NK-92 (cell line): Measurements from ENCODE around the gene ROGDI.
A peak's percentile ranks its signal among the peaks of the same experiment; 100 is the strongest.

ENCODE experiments used
- DNase-seq: peaks from one replicate; lab custom pipeline; 2025; ENCODE audit not compliant: unreplicated experiment; lab: John Stamatoyannopoulos, UW

Gene ROGDI

GRCh38 chr16:4768549-4769305 lies 33.7 kb downstream of the ROGDI start:
- no peak for DNase-seq

DNA sequence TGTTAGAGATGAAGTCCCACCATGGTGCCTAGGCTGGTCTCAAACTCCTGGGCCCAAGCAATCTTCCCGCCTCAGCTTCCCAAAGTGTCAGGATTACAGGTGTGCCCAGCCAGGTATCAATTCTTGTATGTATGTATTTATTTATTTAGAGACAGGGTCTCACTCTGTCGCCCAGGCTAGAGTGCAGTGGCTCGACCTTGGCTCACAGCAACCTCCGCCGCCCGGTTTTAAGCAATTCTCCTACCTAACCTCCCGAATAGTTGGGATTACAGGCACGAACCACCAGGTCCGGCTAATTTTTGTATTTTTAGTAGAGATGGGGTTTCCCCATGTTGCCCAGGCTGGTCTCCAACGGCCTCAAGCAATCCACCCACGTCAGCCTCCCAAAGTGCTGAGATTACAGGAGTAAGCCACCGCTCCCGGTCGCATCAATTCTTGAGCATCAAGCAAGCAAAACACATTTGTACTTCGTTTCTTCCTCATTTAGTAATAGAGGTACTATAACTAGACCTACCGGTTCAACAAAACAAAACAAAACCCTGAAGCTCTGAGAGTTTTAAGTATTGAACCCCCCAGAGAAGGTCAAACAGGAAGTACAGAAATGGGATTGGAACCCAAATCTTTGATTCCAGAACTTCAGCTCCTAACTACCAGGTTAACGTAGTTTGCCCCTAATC lies 34.4 kb downstream of the ROGDI start:
- no peak for DNase-seq

DNA sequence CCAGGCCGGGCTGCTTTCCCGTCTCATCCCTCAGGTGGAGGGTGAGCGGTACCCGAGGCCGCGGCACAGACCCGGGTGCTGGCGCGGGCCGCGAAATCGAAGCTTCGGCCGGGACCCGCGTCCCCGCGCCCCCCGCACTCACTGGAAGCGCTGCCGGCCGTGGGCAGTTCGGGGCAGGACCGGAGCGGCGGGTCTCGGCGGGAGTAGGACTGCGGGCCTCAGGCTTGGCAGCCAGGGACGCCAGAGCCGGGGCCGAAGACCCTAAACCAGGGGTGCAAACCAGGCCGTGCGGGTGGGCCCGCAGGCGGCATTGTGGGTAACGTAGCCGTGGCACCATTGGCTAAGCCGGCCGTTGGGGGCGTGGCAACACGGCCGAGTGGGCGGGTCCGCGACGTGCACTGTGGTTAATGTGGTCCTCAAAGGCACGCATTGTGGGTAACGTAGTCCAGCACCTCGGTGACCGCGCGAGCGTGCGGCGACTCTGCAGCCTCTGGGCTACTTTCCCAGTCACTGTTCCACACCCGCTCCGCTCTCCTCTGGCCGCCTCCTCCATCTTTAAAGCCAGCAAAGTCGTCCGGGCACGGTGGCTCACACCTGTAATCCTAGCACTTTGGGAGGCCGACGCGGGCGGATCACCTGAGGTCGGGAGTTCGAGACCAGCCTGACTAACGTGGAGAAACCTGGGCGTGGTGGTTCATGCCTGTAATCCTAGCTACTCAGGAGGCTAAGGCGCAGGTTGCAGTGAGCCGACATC lies 35.4 kb downstream of the ROGDI start, which contains the start of gene ZNF500:
ZNF500 (minus strand) TSS at position 288 of the 754 bp plus-strand sequence. CDS start 1,184 bp downstream, outside the sequence.
- peak; percentile 31 for DNase-seq

GRCh38 chr16:4765511-4766474 lies 36.6 kb downstream of the ROGDI start:
- no peak for DNase-seq

DNA sequence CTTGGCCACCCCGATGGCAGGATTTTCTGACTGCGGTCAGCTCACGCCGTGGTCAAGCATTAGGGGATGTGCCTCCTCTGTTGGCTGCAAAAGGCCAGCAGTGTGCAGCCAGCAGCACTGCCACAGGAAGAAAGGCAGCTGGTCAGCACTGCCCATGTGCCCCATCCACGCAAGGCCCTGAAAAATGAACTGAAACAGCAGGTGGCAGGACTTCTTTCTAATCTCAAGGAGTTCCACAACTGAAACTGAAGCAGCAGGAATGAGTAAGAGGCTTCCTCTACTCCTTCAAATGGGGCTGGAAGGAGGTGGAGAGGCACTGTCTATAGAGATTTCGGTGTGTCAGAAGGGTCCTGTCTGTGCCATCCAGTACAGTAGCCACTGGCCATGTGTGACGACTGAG lies 38.6 kb downstream of the ROGDI start:
- DNase-seq: no peak

- DNase-seq: no peak
These were observed 40.2 kb downstream of the ROGDI start for GRCh38 chr16:4762205-4762604.

DNA sequence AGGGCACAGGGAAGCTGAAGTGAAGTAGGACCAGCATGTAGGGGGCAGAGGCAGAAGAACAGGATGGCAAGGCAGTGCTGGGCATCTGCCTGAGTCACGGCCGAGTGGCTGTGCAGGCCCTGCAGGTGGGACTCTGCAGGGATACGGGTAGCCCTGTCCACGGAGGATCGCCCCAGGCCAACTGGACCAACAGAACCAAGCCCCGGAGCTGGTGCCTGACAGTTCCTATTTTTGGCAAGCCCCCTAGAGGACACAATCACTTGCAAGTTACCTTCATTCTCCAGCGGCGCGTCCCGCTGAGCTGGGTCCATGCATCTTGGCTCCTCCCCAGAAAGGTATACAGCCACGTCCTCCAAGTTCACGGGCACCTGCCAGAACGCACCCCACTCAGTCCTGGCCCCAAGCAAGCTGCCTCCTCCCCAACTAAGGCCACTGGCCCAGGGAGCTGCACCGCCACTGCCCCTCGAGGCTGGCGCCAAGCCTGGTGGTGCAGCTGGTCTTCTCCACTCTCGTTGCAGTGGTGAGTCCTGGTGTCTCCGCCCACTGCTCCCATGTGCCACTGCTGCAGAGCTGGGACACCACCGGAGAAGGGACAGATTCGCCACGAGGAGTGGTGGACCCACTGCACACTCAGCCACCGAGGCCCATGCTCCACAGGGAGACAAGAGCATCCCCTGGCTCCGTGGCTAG lies 42.1 kb downstream of the ROGDI start:
- DNase-seq: no peak

DNA sequence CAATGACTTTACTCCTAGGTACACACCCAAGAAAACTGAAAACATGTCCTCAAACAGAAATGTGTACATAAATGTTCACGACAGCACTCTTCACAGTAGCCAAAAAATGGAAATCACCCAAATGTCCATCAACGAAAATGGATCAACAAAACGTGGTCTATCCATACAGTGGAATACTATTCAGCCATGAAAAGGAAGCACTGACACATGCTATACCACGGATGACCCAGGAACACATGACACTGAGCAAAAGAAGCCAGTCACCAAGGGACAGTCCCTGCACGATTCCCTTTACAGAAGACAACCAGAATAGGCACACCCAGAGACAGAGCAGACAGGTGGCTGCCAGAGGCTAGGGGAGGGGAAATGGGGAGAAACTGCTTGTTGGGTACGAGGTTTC lies 46.7 kb downstream of the ROGDI start:
- DNase-seq: no peak

- no peak for DNase-seq
These were observed 47.6 kb downstream of the ROGDI start for GRCh38 chr16:4754865-4755264.

DNA sequence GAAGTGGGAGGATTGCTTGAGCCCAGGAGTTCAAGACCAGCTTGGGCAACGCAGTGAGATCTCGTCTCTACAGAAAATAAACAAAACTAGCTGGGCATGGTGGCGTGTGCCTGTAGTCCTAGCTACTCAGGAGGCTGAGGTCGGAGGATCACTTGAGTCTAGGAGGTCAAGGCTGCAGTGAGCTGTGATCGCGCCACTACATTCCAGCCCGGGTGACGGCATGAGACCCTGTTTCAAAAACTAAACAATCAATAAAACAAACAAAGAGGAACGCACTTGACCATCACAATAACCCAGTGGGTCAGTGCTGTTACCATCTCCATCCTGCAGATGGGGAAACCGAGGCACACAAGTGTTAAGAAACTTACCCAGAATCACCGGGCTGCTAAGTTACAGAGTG lies 49.2 kb downstream of the ROGDI start:
- DNase-seq: no peak

GRCh38 chr16:4752351-4753100 lies 49.9 kb downstream of the ROGDI start:
- DNase-seq: no peak

DNA sequence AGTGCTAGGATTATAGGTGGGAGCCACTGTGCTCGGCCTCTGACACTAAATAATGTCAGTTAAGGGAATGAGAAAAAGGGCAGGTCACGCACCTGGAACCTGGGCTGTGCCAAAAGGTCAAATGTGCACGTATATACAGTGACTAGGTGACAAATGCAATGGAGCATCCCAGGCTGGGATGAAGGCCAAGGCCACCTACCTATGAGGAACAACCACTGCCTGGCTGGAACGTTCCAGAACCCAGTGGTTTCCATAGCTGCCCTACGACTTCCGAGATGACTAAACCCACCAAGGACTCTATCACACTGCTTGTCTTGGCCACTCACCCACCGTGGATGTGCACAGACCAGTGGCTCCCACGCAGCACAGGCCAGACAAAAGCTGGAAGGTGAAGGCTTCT lies 51.5 kb downstream of the ROGDI start:
- no peak for DNase-seq

DNA sequence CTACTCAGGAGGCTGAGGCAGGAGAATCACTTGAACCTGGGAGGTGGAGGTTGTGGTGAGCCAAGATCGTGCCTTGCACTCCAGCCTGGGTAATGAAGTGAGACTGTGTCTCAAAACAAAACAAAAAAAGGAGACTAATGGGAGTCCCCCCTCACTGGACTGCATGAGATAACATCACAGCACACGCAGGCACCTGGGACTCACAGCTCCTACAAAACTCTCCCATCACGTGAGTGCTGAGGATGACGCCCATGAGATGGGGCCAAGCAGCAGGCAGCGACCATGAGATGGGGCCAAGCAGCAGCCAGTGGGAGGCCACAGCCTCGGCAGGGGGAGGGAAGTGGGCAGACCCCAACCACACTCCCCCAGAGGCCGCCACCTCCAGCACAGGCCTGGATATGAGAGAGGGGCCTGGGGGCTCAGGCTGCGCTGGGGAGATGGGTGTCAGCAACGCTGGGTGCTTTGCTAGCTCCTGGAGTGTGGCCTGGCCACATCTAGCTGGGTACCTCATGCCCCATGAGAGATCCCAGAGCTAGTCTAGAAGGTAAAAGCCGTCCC lies 52.7 kb downstream of the ROGDI start:
- DNase-seq: no peak

DNA sequence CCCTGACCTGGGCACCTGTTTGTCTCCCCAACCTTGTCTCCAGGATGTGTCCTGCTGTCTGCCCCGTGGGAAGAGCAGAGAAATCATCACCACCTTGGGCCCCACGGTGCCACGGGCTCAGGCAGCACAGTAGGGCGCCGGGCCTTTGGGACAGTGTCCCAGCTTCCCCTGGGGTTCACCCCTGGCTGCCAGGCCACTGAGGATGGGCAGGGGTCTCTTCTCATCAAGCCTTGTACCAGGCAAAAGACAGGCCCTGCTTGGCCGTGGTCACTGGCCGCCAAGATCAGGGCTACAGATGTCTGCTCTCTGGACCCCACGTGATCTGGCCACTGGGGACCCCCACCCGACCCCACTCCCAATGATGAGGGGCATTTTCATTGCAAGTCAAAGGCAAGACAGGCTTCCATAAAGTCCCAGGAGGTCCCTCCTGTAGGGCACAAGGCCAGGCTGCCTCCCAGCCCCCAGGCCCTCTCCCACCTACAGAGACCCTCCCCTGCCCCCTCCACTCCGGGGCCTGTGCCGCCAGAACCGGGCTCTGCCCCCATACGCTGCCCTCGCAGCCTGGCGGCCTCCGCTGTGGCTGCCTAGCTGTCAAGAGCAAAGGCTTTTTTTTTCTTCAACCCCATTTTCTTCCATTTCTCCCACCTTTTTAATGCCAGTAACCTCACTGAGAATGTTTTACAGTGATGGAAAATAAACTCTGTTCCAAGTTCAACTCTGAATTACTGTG lies 53.6 kb downstream of the ROGDI start:
- no peak for DNase-seq

DNA sequence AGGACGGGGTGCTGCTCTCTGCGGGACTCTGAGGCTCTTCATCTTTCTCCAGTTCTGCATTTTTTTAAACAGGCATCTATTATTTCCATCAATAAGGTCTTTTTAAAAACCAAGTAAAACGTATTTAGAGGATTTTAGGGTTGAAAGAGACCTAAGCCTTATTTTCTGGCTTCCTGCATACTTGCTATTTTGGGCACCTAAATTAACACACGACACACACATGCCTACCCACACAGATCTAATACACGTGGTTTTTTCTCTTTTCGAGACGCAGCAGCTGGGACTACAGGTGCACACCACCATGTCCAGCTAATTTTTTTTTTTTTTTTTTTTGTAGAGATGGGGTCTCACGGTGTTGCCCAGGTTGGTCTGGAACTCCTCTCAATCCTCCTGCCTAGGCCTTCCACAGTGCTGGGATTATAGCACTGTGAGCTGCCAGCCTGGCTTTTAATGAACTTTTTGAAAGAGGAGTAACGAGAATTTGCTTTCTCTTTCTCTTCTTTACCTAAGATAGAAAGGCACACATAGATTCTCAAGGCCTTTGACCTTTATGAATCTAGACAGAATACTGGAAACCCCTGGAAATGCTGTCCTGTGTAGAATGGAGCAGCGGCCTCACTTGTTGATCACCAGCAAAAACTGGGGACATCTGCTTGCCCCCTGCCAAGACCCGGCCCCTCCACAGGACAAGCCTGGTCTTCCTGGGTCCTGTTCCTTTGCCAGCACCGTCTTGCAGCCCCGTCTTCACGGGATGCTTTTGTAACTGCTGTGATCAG lies 54.3 kb downstream of the ROGDI start:
- DNase-seq: no peak

DNA sequence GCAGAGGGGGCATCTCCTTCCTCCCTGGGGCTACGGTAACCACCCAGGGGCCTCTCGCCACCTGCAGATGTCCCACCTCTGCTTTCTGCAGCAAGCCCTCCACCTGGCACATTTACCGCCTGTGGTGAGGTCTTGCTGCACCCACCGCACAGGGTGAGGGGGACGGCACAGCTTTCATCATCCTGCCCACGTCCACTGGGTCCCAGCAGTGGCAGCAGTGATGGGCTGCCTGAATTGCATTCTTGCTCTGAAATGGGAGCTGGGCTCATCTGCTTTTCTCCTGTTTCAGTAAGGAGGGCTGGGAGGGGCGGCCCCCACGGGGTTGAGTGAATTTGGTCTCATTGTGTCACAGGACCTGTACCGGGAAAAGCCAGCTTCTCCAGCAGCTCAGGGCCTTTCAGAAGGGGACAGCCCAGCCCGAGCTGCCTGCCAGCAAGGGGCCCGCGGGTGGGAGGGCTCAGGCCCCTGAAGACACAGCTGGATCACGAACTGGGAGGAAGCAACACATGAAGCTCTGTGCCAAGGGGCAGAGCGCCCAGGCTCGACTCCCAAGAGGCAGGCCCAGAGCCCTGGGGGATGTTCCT lies 55.4 kb downstream of the ROGDI start:
- no peak for DNase-seq
